GM12878 (cell line): Measurements from ENCODE around the gene IFI30. TPM values are rescaled to one million over a fixed set of nuclear protein-coding genes. Genes with fewer than 3 reads are reported as not detected.

Source experiments
- ATAC-seq: fragments of 200-7000 bp; cut with Tn5 transposase; 3 replicates; pipeline ENCODE4 v1.9.1; 2020; ENCODE audit warnings: mild to moderate bottlenecking, moderate library complexity
- BruUV-seq: library from RNA; stranded (reverse); fragments of 400-500 nt; replicated peaks from 2 replicates; lab custom pipeline; 2021; lab: Mats Ljungman, UMichigan
- CTCF ChIA-PET: fragments of 300-600 bp; sonication (Branson Sonifier 250); formaldehyde crosslinking; extraction: SDS; loops from one replicate; lab custom pipeline; 2021; ENCODE audit warnings: inconsistent platforms; lab: Yijun Ruan, JAX
- POLR2A ChIA-PET: fragments of 350-600 bp; formaldehyde crosslinking; extraction: SDS; loops from one replicate; lab custom pipeline; 2021; ENCODE audit warnings: inconsistent platforms; lab: Charles Lee
- RAD21 ChIA-PET: fragments of 300-600 bp; sonication (Branson Sonifier 250); formaldehyde crosslinking; loops from one replicate; lab custom pipeline; 2023; ENCODE audit warnings: antibody characterized with exemption; ENCODE audit not compliant: unreplicated experiment; lab: Charles Lee
- SMC1A ChIA-PET: fragments of 300-600 bp; sonication (Branson Sonifier 250); formaldehyde crosslinking; loops from one replicate; lab custom pipeline; 2023; ENCODE audit not compliant: unreplicated experiment, uncharacterized antibody; lab: Charles Lee
- DNase-seq: peaks from one replicate; pipeline ENCODE4 v3.0.0-alpha.2; 2011; ENCODE audit warnings: low read depth, low spot score
- FAIRE-seq: peaks from 3 replicates; lab custom pipeline; 2011; peaks lifted over from hg19 to GRCh38; lab: Jason Lieb, UNC
- H2AFZ ChIP-seq: 2 replicates; pipeline ENCODE4 v1.6.0; 2011; ENCODE audit warnings: low read depth, low read length, control low read depth; ENCODE audit not compliant: control insufficient read depth
- H3K27ac ChIP-seq: 2 replicates; pipeline ENCODE4 v1.5.1; 2011; ENCODE audit warnings: control low read depth; ENCODE audit not compliant: control insufficient read depth, insufficient read depth
- H3K27me3 ChIP-seq, 2 experiments: replicated peaks in 1 of 2; 2 replicates each; pipeline versions ENCODE4 v1.6.0 to v1.6.1; 2011; ENCODE audit warnings: low read length in 1 of 2; ENCODE audit not compliant: control insufficient read depth in 2 of 2, insufficient read depth in 2 of 2
- H3K36me3 ChIP-seq, 2 experiments: 2 replicates each; pipeline ENCODE4 v1.5.1; 2011; ENCODE audit warnings: low read length in 1 of 2; ENCODE audit not compliant: control insufficient read depth in 2 of 2, insufficient read depth in 2 of 2
- H3K4me1 ChIP-seq: 2 replicates; pipeline ENCODE4 v1.6.1; 2011; ENCODE audit warnings: mild to moderate bottlenecking, low read length, moderate library complexity, mixed read lengths; ENCODE audit not compliant: control insufficient read depth, insufficient read depth
- H3K4me2 ChIP-seq: 2 replicates; pipeline ENCODE4 v1.6.0; 2011; ENCODE audit warnings: control low read depth; ENCODE audit not compliant: control insufficient read depth, insufficient read depth
- H3K4me3 ChIP-seq: fragments of 200-600 bp; sonication (generic); 2 replicates; pipeline ENCODE4 v1.5.1; 2016
- H3K79me2 ChIP-seq: 2 replicates; pipeline ENCODE4 v1.6.0; 2011; ENCODE audit warnings: low read length; ENCODE audit not compliant: control insufficient read depth, insufficient read depth
- H3K9ac ChIP-seq: 2 replicates; pipeline ENCODE4 v1.8.0; 2011; ENCODE audit warnings: low read length, control low read depth, mixed read lengths; ENCODE audit not compliant: control insufficient read depth, insufficient read depth
- H3K9me3 ChIP-seq: replicated peaks from 3 replicates; pipeline ENCODE4 v1.5.1; 2011; ENCODE audit warnings: mild to moderate bottlenecking, low read length; ENCODE audit not compliant: control insufficient read depth, insufficient read depth
- H4K20me1 ChIP-seq: 2 replicates; pipeline ENCODE4 v1.6.0; 2011; ENCODE audit not compliant: control insufficient read depth, insufficient read depth
- EP300 ChIP-seq, 2 experiments: fragments of 150-350 bp in 1 of 2; IDR thresholded peaks; 2 replicates each; pipeline ENCODE4 v1.6.1; 2011 to 2012; ENCODE audit warnings: low read depth in 2 of 2, low read length in 2 of 2, borderline replicate concordance in 1 of 2, improper control_type of control experiment in 1 of 2, inconsistent platforms in 1 of 2; ENCODE audit not compliant: control insufficient read depth in 1 of 2
- EZH2 ChIP-seq: IDR thresholded peaks from 2 replicates; pipeline ENCODE4 v1.6.1; 2012; ENCODE audit warnings: low read depth, mild to moderate bottlenecking, control low read depth, inconsistent platforms, low read length, borderline replicate concordance; ENCODE audit not compliant: control insufficient read depth
- HDAC6 ChIP-seq: fragments of 200-600 bp; sonication (generic); IDR thresholded peaks from one replicate; pipeline ENCODE4 v1.8.0; 2017; ENCODE audit warnings: antibody characterized with exemption; ENCODE audit not compliant: unreplicated experiment
- PKNOX1 ChIP-seq: fragments of 450-650 bp; IDR thresholded peaks from 2 replicates; pipeline ENCODE4 v1.6.1; 2016; ENCODE audit warnings: mild to moderate bottlenecking
- POLR2AphosphoS5 ChIP-seq: IDR thresholded peaks from 2 replicates; pipeline ENCODE4 v1.6.1; 2011; ENCODE audit warnings: mild to moderate bottlenecking, low read length, inconsistent platforms
- RCOR1 ChIP-seq: conservative IDR thresholded peaks from 2 replicates; pipeline ENCODE4 v1.6.1; 2012; ENCODE audit warnings: low read depth, low read length, improper control_type of control experiment
- SKIL ChIP-seq: fragments of 450-650 bp; IDR thresholded peaks from 2 replicates; pipeline ENCODE4 v1.6.1; 2017; ENCODE audit warnings: mild to moderate bottlenecking, low read depth, inconsistent platforms; ENCODE audit not compliant: poor library complexity, severe bottlenecking
- TCF12 ChIP-seq: IDR thresholded peaks from 2 replicates; pipeline ENCODE4 v1.6.1; 2011; ENCODE audit warnings: low read depth, mild to moderate bottlenecking, low read length
- ZBTB33 ChIP-seq: fragments of 450-650 bp; IDR thresholded peaks from 2 replicates; pipeline ENCODE4 v1.6.1; 2017; ENCODE audit warnings: mild to moderate bottlenecking
- ZNF592 ChIP-seq: fragments of 450-650 bp; IDR thresholded peaks from 2 replicates; pipeline ENCODE4 v1.6.1; 2017; ENCODE audit warnings: mild to moderate bottlenecking, moderate library complexity
- WGBS: methylation state at CpG from one replicate; pipeline ENCODE4 v1.1.6; 2016; ENCODE audit warnings: low lambda C conversion rate; ENCODE audit not compliant: insufficient replicate concordance, insufficient coverage; ENCODE audit errors: missing lambda C conversion rate; 5-methylcytosine and 5-hydroxymethylcytosine counted together
- in situ Hi-C: fragments of 300-500 bp; cut with MboI; formaldehyde crosslinking; loops from 9 replicates; pipeline ENCODE4 v1.14.3; 2018; ENCODE audit warnings: mixed read lengths
- intact Hi-C: fragments of 100-400 bp; cut with micrococcal nuclease; formaldehyde crosslinking; loops from one replicate; pipeline ENCODE4 v1.14.2; 2022; ENCODE audit not compliant: unreplicated experiment
- polyA plus RNA-seq, 11 experiments: library from polyadenylated mRNA; depleted of rRNA in 4 of 11; unstranded in 6 of 11; stranded (reverse) in 5 of 11; fragments of >200 nt; fragmentation: Nextera tagmentation in 4 of 11; fragmentation: Illumina TruSeq in 1 of 11; extraction: Ambion mirVana in 4 of 11; extraction: Trizol in 1 of 11; gene quantifications; 1 replicate in 1 of 11; 2 replicates in 10 of 11; pipeline versions ENCODE4 v1.2.1 to v1.2.3, GENCODE V29; 2011 to 2016; ENCODE audit warnings: inconsistent platforms in 2 of 11, missing spikeins in 2 of 11, low read depth in 1 of 11
- total RNA-seq, 4 experiments: library from RNA; depleted of rRNA in 3 of 4; stranded (reverse); fragments of >200 nt in 3 of 4; fragmentation: Illumina TruSeq in 1 of 4; extraction: Trizol in 1 of 4; gene quantifications; 2 replicates each; pipeline versions ENCODE4 v1.2.1 to v1.2.3, GENCODE V29; 2013 to 2021

The IFI30 gene
- total and polyA plus RNA-seq, 10 of the 15 experiments (the other 5 are each of a cell fraction or from before 2014, with no cell fraction given), result 221 to 1,112 (median 451) TPM

- CTCF ChIA-PET, result interaction anchor here (0.6 to 3.8 kb wide), 4 partner anchors 10 to 85 kb away, joined by 3 to 30 read pairs (median 6); partner anchors contain the start of gene RAB3A
- SMC1A ChIA-PET, result interaction anchor here (1.2 to 3.4 kb wide), 6 partner anchors 9 to 110 kb away, joined by 3 to 18 read pairs (median 4); partner anchors contain the start of gene RAB3A
- Histone ChIP-seq H3K4me2 (peak overlapping the region; percentile 96), H3K79me2 (peaks cover 5% of the 10 kb centered on the region), H4K20me1 (no peaks in the 10 kb centered on the region), H2AFZ (no peak overlapping the region; the same call in 1 of the 2 replicates), H3K4me3 (peak overlapping the region; percentile 79), H3K9ac (peak overlapping the region; percentile 69), H3K4me1 (peaks cover 11% of the 10 kb centered on the region), H3K27ac (no peak overlapping the region), H3K27me3 (no peaks in the 10 kb centered on the region), H3K36me3 (peaks cover 5 to 15% of the 10 kb centered on the region in 2 experiments; a peak in 3 of 4 replicates), H3K9me3 (no peaks in the 10 kb centered on the region)
- POLR2A ChIA-PET, result interaction anchor here (0.8 to 2.1 kb wide), 6 partner anchors 8 to 86 kb away, joined by 3 to 10 read pairs (median 4); partner anchors contain the start of gene RAB3A
- WGBS, result 0% methylated on average over 12 of the region's 12 CpGs
- BruUV-seq, result no TSS peak
- intact Hi-C loops, result no loop called here
- RAD21 ChIA-PET, result interaction anchor here (0.6 to 4.5 kb wide), 5 partner anchors 14 to 101 kb away, joined by 3 to 29 read pairs (median 3); no protein-coding TSS in a partner anchor
- in situ Hi-C loops, result no loop called here
- DNase-seq (no peak), FAIRE-seq (no peak), ATAC-seq (no peak)
- TF ChIP-seq PKNOX1 (no peak), SKIL (no peak), POLR2AphosphoS5 (no peak), ZBTB33 (no peak), ZNF592 (no peak), RCOR1 (no peak), HDAC6 (no peak), EP300 (IDR thresholded peaks at IDR 0.05; ENCODE audit: borderline replicate concordance in 1 of 2, control insufficient read depth in 1 of 2, low read depth in 2 of 2, low read length in 2 of 2) (no peak), TCF12 (no peak), EZH2 (no peak)
These were observed 20.5 kb downstream of the IFI30 start for GRCh38 chr19:18194181-18194530.
